NCI-H2227 (cell line): ENCODE results near the gene ZNF646.

Experiments
- DNase-seq: peaks from one replicate; lab custom pipeline; 2025; ENCODE audit not compliant: unreplicated experiment; lab: John Stamatoyannopoulos, UW

ZNF646 gene

DNA sequence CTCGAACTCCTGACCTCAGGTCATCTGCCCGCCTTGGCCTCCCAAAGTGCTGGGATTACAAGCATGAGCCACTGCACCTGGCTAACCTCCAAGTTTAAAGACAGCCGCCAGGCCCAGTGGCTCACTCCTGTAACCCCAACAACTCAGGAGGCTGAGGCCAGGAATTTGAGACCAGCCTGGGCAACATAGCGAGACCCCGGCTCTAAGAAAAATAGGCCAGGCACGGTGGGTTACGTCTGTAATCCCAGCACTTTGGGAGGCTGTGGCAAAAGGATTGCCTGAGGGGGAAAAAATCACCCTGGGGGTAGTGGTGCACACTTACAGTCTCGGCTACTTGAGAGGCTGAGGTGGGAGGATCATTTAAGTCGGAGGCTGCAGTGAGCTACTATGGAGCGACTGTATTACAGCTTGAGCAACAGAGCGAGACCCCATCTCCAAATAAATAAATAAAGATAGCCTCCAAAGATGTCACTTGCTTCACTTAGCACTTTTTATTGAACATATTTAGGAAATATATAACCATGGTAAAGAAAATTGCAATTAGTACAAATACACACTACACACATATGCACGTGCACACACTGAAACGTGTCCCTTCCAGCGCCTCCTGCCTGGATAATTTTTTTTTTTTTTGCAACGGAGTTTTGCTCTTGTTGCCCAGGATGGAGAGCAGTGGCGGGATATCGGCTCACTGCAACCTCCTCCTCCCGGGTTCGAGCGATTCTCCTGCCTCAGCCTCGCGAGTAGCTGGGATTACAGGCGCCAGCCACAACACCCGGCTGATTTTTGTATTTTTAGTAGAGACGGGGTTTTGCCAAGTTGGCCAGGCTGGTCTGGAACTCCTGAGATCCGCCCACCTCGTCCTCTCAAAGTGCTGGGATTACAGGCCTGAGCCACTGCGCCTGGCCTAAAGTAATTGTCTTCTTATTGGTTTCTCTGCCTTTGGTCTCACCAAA lies 32.6 kb downstream of the ZNF646 start:
- no peak for DNase-seq

DNA sequence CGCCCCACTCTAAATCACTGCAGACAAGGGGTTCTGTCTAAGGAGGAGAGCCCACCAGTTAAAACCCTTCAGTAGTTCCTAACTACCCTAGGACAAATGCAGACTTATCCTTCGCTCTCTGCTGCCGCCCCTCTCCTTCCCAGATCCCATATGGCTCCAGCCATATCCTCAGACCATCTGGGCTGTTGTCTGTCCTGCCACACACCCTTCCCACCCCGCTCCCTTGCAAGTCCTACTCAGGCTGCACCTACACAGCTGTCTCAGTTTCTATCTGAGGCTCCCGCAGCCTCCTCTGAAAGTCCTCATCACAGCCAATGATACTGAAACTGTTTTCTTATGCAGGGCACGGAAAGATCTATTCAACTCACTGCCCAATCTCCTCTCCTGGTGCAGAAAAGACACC lies 33.2 kb downstream of the ZNF646 start:
- no peak for DNase-seq

DNA sequence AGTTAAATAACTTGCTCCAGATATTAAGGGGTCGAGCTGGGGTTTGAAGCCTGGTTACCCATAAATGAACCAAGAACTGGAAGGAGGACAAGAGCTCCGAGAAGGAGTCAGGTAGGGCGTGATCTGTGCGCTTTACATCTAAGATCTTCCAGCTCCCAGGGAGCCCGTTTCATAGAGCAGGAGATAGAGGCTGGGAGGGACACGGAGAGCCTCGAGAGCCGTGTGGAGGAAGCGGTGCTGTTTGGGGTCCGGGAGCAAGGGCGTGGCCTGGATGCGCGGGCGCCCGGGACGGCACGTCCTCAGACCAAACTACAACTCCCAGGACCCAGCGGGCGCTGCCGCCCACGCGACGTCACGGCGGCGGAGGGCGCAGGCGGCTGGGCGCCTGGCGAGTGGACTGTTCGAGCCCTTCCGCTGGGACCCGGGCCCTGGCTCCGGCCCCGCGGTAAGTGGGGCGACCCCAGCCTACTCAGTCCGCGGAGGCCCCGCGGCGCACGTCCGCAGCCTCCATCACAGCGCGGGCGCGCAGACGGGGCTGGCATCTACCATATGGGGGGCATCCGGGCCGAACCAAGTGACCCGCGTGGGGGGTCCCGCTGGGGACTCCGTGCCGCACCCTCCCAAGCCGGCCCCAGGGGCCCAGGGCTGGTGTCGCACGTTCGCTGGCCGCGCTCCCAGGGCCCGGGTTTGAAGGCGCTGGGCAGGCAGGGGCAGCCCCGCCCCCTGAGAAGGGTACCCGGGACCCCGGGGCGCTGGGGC lies 34.0 kb downstream of the ZNF646 start, which contains the start of gene BCKDK:
TSS of gene BCKDK (plus strand) at position 352 of the 759 bp plus-strand sequence. CDS start 838 bp downstream, outside the sequence.
- DNase-seq = peak; percentile 84

DNA sequence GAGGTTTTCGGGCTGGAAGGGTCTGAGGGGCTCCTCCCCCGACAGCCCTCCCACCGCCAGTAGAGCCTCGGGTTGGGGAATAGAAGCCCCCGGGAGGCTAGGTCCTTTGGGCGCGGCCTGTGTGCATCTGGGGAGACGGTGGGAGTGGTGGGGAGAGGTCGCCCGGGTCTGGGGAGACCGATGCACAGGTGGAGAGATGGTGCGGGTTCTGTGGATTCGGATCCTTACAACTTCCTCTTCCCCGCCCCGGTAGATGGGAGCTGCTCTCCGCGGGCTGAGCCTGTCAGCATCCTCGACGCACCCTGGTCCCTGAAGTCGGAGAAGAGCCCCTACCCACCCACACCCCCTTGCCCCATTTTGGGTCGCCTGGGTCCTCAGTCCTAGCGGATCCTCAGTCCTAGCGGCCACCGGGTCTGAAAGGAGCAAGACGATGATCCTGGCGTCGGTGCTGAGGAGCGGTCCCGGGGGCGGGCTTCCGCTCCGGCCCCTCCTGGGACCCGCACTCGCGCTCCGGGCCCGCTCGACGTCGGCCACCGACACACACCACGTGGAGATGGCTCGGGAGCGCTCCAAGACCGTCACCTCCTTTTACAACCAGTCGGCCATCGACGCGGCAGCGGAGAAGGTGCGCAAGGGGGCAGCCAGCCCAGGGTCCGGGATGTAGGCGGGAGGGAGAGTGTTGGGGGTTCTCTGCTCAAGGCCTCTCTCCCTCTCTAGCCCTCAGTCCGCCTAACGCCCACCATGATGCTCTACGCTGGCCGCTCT lies 34.8 kb downstream of the ZNF646 start:
- DNase-seq = peak; percentile 22

DNA sequence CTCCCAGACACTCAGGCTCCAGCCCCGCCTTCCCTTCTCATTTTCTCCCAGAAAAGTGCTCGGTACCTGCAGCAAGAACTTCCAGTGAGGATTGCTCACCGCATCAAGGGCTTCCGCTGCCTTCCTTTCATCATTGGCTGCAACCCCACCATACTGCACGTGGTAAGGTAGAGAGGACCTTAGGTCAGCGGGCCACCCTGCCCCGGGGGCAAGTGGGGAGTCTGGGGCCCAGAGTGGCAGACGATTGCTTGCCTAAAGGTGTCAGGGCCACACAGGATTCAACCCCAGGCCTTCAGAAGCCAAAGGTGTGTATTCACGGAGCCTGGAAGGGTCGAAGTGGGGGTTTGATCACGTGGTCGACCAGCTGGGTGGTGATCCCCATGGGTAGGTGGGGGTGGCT lies 35.4 kb downstream of the ZNF646 start:
- no peak for DNase-seq

DNA sequence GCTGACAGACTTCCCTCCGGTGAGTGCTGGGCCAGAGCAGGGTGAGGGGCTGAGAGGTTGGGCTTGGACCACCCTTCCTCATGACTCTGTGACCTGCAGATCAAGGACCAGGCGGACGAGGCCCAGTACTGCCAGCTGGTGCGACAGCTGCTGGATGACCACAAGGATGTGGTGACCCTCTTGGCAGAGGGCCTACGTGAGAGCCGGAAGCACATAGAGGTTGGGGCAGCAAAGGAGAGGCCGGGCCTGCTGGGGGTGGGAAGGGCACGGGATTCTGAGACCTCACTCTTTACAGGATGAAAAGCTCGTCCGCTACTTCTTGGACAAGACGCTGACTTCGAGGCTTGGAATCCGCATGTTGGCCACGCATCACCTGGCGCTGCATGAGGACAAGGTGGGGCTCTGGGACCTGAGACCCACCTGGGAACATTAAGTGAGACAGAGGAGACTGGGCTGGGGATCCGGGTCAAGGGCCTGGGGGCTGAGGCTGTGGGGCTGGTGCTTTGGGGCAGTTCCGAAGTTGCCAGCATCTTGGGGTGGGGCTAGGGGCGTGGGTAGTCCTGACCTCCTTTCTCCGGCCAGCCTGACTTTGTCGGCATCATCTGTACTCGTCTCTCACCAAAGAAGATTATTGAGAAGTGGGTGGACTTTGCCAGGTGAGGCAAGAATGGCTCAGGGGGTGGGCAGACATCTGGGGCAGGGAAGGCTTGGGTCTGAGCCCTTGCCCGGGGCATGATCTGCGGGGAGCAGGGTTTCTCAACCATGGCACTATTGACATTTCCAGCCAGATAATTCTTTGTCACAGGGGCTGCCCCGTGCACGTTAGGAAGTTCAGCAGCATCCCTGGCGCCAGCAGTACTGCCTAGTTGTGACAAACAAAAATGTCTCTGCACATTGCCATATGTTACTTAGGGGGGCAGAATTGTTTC lies 36.1 kb downstream of the ZNF646 start:
- no peak for DNase-seq

DNA sequence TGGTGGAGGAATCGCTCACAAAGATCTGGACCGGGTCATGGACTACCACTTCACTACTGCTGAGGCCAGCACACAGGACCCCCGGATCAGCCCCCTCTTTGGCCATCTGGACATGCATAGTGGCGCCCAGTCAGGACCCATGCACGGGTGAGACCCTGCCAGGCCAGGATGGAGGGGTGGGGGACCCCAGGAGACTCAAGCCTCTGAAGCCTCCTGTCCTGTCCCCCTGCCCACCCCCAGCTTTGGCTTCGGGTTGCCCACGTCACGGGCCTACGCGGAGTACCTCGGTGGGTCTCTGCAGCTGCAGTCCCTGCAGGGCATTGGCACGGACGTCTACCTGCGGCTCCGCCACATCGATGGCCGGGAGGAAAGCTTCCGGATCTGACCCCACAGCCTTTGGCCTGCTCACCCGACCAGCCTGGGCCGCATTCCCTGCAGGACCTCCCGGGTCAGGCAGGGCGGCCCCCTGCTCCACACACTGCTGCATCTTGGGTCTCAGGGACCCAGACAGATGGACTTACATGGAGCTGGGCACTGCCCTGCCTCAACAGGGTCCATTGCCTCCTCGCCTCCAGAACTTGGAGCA lies 37.8 kb downstream of the ZNF646 start:
- DNase-seq = no peak

DNA sequence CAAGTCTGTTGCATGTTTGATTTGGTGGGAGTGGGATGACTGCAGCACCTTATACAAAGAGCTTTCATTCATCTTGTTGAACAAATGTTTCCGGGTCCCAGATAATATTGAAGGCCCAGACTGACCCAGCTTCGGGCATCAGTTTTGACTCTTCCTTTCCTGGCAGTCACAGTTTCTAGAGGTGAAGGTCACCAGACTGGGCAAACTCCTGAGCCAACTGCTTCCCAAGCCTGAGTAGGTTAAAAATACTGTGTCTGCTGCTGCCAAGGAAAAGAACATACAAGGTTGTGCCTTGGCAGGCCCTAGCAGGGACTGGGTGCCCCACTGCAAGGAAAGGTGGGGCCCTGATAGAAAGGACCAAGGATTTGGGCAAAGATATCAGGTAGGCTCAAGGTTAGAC lies 38.5 kb downstream of the ZNF646 start:
- DNase-seq = no peak

DNA sequence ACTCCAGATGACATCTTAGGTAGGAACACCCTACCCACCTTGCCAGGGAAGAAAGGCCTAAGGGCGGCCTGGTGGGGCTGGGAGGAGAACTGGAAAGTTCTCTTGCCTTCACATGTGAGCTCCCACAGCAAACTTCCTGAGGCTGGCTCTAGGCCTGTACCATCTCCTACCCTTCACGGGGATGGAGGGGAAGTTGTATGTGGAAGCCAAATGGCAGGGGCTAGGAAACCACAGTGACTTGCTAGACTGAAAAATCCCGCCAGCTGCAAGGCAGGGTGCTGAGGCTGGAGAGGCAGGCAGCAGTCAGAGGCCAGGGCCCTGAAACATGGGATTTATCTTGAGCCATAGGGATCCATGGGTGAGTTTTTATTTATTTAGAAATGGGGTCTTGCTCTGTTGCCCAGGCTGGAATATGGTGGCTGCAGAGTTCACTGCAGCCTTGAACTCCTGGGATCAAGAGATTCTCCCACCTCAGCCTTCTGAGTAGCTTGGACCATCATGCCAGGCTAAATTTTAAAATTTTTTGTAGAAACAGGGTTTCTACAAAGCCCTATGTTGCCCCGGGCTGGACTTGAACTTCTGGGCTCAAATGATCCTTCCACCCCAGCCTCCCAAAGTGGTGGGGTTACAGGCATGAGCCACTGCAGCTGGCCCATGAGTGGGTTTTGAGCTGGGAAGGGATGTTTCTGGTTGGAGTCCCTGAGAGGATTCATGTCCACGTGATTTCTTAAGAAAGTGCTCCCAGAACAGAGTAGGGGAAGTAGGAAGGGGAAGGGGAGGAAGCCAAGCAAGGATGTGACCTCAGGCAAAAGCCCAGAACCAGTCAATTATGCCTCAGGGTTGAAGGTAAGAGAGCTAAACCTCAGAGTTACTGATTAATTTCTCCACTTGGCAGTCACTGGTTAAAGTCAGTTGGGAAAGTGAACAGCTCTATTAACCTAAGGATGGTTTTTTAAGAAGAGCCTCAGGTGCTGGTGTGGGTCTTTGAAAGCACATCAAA lies 39.2 kb downstream of the ZNF646 start:
- DNase-seq = no peak

DNA sequence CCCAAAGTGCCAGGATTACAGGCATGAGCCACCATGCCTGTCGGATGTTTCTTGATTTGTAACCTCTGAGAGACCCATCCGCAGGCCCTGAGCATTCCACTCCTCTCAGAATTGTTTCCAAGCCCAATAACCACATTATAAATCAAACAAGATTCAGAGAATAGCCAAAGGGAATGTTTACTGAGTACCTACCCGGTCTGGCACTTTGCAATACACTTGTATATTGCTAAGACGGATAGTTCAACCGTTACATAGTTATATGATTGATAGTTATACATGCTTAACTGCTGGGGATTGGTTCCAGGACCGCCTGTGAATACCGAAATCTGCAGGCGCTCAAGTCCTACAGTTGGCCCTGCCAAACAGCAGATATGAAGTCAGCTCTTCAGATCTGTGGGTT lies 40.2 kb downstream of the ZNF646 start:
- no peak for DNase-seq

DNA sequence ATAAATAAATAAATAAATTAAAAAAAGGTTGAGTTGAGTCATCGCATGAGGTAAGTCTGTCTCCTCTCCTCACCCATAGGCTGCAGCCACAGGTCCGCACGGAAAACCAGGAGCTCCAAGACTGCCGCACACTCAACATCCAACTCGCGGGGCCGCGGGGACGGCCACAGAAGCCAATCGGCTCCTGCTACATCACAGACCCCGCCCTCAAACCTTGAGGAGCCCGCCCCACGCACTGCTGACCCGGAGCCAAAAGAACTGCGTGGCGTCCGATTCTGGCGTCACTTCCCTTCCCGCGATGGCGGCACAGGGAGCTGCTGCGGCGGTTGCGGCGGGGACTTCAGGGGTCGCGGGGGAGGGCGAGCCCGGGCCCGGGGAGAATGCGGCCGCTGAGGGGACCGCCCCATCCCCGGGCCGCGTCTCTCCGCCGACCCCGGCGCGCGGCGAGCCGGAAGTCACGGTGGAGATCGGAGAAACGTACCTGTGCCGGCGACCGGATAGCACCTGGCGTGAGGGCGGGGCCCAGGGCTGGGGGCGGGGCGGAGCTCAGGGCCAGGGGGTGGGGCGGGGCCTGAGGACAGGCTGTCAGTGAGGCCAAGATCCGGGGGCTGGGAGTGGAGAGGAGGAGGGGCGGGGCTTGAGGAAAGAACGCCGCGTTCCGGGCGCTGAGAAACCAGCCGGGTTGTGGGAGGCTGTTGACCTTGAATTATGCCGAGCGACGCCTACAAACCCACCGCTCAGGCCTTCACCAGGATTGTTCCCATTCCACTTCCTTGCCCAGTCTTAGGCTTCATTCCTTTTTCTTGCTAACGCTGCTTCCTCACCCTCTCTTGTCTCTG lies 43.4 kb downstream of the ZNF646 start, which contains the start of gene KAT8:
TSS of gene KAT8 (plus strand) at position 281 of the 839 bp plus-strand sequence. CDS start at position 299, 18 bp downstream.
- DNase-seq = peak; percentile 99

DNA sequence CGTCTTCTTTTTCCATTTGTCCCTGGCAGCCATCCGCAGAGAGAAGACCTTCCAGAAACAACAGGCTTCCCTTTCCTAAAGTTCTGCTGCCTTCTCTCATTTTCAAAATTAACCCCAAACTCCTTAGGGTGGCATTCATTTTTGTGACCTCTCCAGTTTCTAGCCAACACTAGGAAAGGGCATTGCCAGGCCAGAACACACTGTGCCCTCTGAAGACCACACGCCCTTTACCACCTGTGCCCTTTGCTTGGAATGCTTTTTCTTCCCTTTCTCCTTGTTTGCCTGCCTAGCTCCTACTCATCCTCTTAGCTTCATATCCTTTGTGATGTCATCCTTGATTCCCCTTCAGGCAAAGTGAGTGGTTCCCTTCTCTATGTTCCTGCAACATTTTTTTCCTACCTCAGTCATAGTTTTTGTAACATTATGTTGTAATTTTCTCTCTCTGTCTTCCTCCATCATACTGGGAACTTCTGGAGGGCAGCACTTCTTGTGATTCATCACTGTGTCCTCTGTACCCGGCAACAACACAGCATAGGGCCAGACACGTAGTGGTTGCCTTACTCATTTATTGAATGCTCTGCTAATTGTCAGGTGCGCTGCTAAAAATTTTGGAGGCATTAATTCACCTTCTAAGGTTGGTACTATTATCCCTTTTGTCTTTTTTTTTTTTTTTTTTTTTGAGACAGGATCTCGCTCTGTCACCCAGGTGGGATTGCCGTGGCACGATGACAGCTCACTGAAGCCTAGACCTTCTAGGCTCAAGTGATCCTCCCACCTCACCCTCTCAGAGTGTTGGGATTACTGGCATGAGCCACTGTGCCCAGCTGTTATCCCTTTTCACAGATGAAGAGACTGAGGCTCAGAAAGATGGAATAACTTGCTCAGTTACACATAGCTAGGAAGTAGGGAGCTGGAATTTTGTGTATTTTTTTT lies 44.3 kb downstream of the ZNF646 start:
- no peak for DNase-seq

DNA sequence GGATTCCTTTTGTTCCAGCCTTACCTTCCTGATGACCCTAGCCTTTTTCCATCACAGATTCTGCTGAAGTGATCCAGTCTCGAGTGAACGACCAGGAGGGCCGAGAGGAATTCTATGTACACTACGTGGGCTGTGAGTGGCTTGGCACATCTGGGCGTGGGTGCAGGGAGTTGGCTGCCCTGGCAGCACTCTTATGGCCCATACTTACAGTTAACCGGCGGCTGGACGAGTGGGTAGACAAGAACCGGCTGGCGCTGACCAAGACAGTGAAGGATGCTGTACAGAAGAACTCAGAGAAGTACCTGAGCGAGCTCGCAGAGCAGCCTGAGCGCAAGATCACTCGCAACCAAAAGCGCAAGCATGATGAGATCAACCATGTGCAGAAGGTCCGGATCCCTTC lies 45.9 kb downstream of the ZNF646 start:
- DNase-seq = no peak

DNA sequence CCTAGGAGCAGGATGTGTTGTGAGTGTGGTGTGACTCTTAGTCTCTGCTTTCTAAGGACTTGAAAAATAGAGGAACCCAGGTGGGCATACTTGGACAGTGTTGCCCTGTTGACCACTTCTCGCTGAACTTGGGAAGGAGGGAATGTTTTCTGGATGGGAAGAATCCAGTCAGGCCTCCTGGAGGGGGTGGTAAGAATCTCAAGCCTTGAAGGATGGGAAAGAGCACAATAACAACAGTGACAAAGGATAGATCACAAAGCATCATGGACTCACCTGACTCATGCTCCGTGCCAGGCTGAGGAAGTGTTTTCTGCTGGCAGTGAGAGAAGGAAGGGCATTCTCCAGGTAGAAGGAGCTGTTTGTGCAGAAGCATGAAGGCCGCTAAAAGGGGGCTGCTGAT lies 51.6 kb downstream of the ZNF646 start:
- no peak for DNase-seq

DNA sequence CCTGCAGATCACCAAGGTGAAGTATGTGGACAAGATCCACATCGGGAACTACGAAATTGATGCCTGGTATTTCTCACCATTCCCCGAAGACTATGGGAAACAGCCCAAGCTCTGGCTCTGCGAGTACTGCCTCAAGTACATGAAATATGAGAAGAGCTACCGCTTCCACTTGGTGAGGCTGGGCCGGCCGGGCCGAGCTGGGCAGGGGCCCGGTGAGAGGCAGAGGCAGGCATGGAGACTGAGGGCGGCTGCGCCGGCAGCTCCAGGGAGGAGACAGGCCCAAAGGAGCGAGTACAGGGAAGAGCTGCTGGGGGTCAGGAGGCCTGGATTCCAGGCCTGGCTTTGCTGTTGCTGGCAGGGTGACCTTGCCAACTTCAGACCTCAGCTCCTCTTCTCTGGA lies 53.0 kb downstream of the ZNF646 start:
- no peak for DNase-seq
